HFFc6 (cell line): Measurements from ENCODE around the gene CRADD. TPM values are rescaled to one million over a fixed set of nuclear protein-coding genes. Genes with fewer than 3 reads are reported as not detected.

Source experiments
- DNase-seq: peaks from one replicate; pipeline ENCODE4 v3.0.0-alpha.2; 2018
- H3K27ac Mint-ChIP-seq: 2 replicates; pipeline ENCODE4 v1.8.0; 2020; ENCODE audit warnings: mild to moderate bottlenecking, mixed read lengths
- H3K27me3 Mint-ChIP-seq: 2 replicates; pipeline ENCODE4 v1.8.0; 2021; ENCODE audit warnings: mild to moderate bottlenecking, moderate library complexity, mixed read lengths; ENCODE audit not compliant: insufficient read depth
- H3K36me3 Mint-ChIP-seq: 2 replicates; pipeline ENCODE4 v1.8.0; 2021; ENCODE audit warnings: low read depth, mixed read lengths
- H3K4me1 Mint-ChIP-seq: 2 replicates; pipeline ENCODE4 v1.8.0; 2020; ENCODE audit warnings: low read depth, mixed read lengths
- H3K4me3 Mint-ChIP-seq: 2 replicates; pipeline ENCODE4 v1.8.0; 2020; ENCODE audit warnings: mild to moderate bottlenecking, moderate library complexity, mixed read lengths
- H3K9me3 Mint-ChIP-seq: 2 replicates; pipeline ENCODE4 v1.8.0; 2020; ENCODE audit warnings: mild to moderate bottlenecking, mixed read lengths
- CTCF ChIP-seq: fragments of 200-600 bp; sonication (generic); IDR thresholded peaks from 2 replicates; pipeline ENCODE4 v1.5.0; 2021; ENCODE audit warnings: antibody characterized with exemption, mild to moderate bottlenecking
- total RNA-seq, 6 experiments: library from RNA; stranded (reverse); fragmentation: NEBNext Ultra II Directional; extraction: Animal tissue kit (Norgen Biotek cat#: 25700); gene quantifications; 2 replicates in 1 of 6; 3 replicates in 5 of 6; pipeline ENCODE4 v1.2.3, GENCODE V29; 2021

The CRADD gene
- total RNA-seq, 6 experiments from 2014 or later, result 15.3 to 20.1 (median 17.9) TPM

GRCh38 chr12:93857991-93858447 lies 180.8 kb downstream of the CRADD start:
- no peak overlapping the region for H3K4me3 Mint-ChIP-seq
- peaks cover 40% of the 10 kb centered on the region for H3K4me1 Mint-ChIP-seq
- H3K27me3 Mint-ChIP-seq, result no peaks in the 10 kb centered on the region; the same call in 1 of the 2 replicates
- H3K36me3 Mint-ChIP-seq, result no peaks in the 10 kb centered on the region; the same call in 1 of the 2 replicates
- TF ChIP-seq CTCF, result no peak
- no peaks in the 10 kb centered on the region for H3K9me3 Mint-ChIP-seq
- DNase-seq, result no peak
- peak overlapping the region; percentile 70; the same call in 1 of the 2 replicates for H3K27ac Mint-ChIP-seq

- peaks cover 16% of the 10 kb centered on the region for H3K9me3 Mint-ChIP-seq
- DNase-seq, result no peak
- H3K4me1 Mint-ChIP-seq, result peaks cover 44% of the 10 kb centered on the region
- peaks cover 13% of the 10 kb centered on the region for H3K36me3 Mint-ChIP-seq
- H3K4me3 Mint-ChIP-seq, result no peak overlapping the region
- no peak overlapping the region for H3K27ac Mint-ChIP-seq
- peaks cover 2% of the 10 kb centered on the region; the same call in 1 of the 2 replicates for H3K27me3 Mint-ChIP-seq
- no peak for TF ChIP-seq CTCF
Measured at GRCh38 chr12:93860668-93861373, 183.6 kb downstream of the CRADD start.

GRCh38 chr12:93862424-93862823 lies 185.2 kb downstream of the CRADD start:
- H3K9me3 Mint-ChIP-seq, result peaks cover 31% of the 10 kb centered on the region
- no peak overlapping the region for H3K4me3 Mint-ChIP-seq
- DNase-seq, result peak; percentile 10
- H3K27me3 Mint-ChIP-seq, result peaks cover 2% of the 10 kb centered on the region; the same call in 1 of the 2 replicates
- peaks cover 29% of the 10 kb centered on the region for H3K4me1 Mint-ChIP-seq
- TF ChIP-seq CTCF, result no peak
- peak overlapping the region; percentile 7; the same call in 1 of the 2 replicates for H3K27ac Mint-ChIP-seq
- peaks cover 28% of the 10 kb centered on the region for H3K36me3 Mint-ChIP-seq

GRCh38 chr12:93865751-93866150 lies 188.6 kb downstream of the CRADD start:
- peaks cover 38% of the 10 kb centered on the region for H3K36me3 Mint-ChIP-seq
- H3K9me3 Mint-ChIP-seq, result peaks cover 35% of the 10 kb centered on the region
- no peak overlapping the region for H3K4me3 Mint-ChIP-seq

GRCh38 chr12:93868771-93869170 lies 191.6 kb downstream of the CRADD start:
- DNase-seq, result no peak
- peaks cover 2% of the 10 kb centered on the region for H3K27me3 Mint-ChIP-seq
- peaks cover 64% of the 10 kb centered on the region for H3K36me3 Mint-ChIP-seq
- H3K4me1 Mint-ChIP-seq, result peaks cover 11% of the 10 kb centered on the region
- H3K27ac Mint-ChIP-seq, result no peak overlapping the region
- peaks cover 58% of the 10 kb centered on the region for H3K9me3 Mint-ChIP-seq
- no peak overlapping the region for H3K4me3 Mint-ChIP-seq
- no peak for TF ChIP-seq CTCF

More at GRCh38 chr12:93865751-93866150, 188.6 kb downstream of the CRADD start:
- Mint-ChIP-seq H3K4me1 (peaks cover 26% of the 10 kb centered on the region), H3K27me3 (peaks cover 2% of the 10 kb centered on the region), H3K27ac (no peak overlapping the region)
- no peak for TF ChIP-seq CTCF
- DNase-seq, result no peak
